Astrocyte (in vitro differentiated cells and primary cell): Measurements from ENCODE around the gene SLC25A5.

ENCODE experiments used
- CTCF ChIP-seq: IDR thresholded peaks from 2 replicates; pipeline ENCODE4 v1.5.1; 2011; ENCODE audit warnings: low read depth, mild to moderate bottlenecking, inconsistent platforms, low read length, moderate library complexity; ENCODE audit not compliant: insufficient read depth
- EZH2 ChIP-seq: IDR thresholded peaks from 2 replicates; pipeline ENCODE4 v1.6.1; 2012; ENCODE audit warnings: mild to moderate bottlenecking, low read length, inconsistent platforms; ENCODE audit not compliant: insufficient read depth

GRCh38 chrX:119455264-119455663 lies 13.0 kb upstream of the SLC25A5 start:
- no peak for TF ChIP-seq CTCF
- TF ChIP-seq EZH2: no peak
